ENCODE data around the gene GCLM.
"Not testable (repeated sequence)": the region's sequence is repeated elsewhere in the genome, so short reads cannot be mapped to it uniquely, and the experiment has no call there.

GCLM gene, protein sequence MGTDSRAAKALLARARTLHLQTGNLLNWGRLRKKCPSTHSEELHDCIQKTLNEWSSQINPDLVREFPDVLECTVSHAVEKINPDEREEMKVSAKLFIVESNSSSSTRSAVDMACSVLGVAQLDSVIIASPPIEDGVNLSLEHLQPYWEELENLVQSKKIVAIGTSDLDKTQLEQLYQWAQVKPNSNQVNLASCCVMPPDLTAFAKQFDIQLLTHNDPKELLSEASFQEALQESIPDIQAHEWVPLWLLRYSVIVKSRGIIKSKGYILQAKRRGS

DNA sequence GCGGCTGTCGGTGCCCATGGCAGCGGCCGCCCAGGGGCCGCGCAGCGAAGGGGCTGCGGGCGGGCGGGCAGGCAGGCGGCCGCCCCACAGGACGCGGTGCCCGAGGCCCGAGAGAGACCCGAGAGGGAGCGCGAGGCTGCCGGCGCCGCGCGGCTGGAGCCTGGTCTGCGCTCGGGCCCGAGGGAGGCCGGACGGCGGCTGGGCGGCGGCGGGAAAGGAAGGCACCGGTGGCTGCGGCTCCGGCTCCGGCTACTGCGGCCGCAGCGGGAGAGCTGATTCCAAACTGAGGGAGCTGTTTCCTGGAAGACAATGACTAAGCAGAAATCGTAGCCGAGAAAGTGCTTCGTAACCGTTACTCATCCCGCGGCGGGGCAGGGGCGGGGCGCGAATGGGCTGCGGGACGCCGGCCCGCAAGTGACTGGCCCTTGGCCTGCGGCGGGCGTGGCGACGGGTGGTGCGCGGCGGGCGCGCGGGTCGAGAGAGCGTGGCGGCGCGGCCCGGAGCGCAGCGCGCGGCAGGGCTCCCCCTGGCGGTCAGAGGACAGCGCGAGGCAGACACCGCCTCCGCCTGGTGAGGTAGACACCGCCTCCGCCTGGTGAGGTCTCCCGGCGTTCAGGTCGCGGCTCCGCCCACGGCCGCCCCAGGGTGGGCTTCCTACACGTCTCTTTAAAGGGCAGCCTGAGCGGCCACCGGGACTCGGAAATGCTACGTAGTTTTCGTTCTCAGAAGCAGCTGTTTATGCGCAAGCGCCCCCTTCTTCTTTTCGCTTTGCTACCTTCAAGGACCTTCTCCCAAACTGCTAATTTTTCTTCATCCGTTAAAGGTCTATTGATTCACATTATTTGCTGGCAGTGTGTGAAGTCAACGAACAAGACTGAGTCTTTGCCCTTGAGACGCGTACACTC lies at the start of gene GCLM:
Gene GCLM (minus strand): TSS at position 285 of the 905 bp plus-strand sequence. CDS start 267 bp downstream, at position 18.
- peak; percentile 89 to 93 for DNase-seq (ENCODE audit: low read depth in 2 of 2)

GRCh38 chr1:93958726-93959100 lies 49.5 kb upstream of the GCLM start:
- no peak for DNase-seq (ENCODE audit: low read depth in 2 of 2)

- DNase-seq (ENCODE audit: low read depth in 2 of 2) = no peak
Observed at GRCh38 chr1:93958032-93958725, 48.9 kb upstream of the GCLM start.

- DNase-seq (ENCODE audit: low read depth in 2 of 2) = no peak
Observed at GRCh38 chr1:93955765-93956164, 46.5 kb upstream of the GCLM start.

- DNase-seq (ENCODE audit: low read depth in 2 of 2) = not testable (repeated sequence)
Observed at GRCh38 chr1:93947002-93947686, 37.9 kb upstream of the GCLM start.

DNA sequence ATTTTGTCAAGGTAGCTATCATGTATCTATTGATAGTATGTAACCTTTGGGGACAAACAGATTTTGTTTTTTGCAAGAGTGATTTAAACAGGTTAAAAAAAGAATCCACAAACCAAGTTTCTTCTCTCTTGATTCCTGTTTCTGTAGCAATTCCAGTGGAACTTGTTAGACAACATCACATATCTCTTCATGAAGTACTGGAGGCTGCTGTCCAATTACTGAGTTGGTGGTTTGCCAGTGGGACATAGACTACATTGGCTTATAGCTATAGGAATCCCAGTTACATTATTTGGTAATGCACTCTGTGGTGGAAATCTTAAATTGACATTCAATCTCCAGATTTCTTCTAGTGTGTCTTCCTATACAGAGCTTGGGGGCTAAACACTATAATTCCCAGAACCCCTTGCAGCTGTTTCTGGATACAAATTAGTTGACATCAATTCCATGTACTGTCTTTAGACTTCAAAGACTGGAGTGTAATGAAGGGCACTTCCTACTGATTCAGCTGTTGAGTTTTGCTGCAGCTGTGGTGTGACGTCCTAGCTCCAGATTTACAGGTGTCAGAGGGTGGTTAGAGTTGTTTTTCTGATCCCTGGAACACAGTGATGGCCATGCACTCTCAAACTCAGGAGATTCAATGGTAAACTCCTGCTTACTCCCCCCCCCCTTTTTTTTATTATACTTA lies 29.4 kb upstream of the GCLM start:
- no peak for DNase-seq (ENCODE audit: low read depth in 2 of 2)

GRCh38 chr1:93937997-93938396 lies 28.8 kb upstream of the GCLM start:
- DNase-seq (ENCODE audit: low read depth in 2 of 2) = no peak

DNA sequence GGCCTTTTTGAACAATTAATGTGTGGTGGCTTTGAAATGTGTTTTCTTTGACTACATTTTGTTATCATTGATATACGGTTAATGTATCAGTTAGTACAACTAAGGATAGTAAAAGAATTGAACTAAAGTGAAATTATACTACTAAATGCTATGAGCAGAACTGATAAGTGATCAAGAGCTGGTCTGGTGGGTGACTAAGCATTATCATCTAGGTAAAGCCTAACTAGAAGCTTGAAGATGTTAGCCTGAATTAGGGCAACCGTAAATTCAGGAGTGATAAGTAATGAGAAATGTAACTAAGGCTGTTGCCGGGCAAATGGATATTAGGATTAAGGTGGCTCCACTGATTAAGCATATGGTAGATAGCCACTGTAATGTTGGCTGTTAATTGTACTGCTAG lies 16.0 kb upstream of the GCLM start:
- no peak for DNase-seq (ENCODE audit: low read depth in 2 of 2)

DNA sequence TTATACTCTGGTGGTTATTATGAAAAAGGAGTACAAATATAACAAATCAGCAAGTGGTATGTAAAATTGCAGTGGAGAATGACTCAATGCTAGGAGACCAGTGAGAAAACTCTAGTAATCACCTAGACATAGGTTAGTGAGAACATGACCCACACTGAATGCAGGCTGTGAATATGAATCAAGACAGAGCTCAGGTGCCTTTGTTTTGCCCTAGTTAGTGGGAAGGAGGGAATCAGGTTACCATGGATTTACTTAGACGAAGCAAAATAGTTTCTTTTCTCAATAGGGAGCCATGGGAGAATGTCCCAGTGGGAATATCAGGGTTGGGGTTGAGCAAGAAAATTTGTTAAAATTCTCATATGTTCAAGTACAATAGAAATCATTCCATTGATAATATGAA lies 10.6 kb upstream of the GCLM start:
- DNase-seq (ENCODE audit: low read depth in 2 of 2) = no peak

- no peak for DNase-seq (ENCODE audit: low read depth in 2 of 2)
Observed at GRCh38 chr1:93917302-93917701, 8.1 kb upstream of the GCLM start.

DNA sequence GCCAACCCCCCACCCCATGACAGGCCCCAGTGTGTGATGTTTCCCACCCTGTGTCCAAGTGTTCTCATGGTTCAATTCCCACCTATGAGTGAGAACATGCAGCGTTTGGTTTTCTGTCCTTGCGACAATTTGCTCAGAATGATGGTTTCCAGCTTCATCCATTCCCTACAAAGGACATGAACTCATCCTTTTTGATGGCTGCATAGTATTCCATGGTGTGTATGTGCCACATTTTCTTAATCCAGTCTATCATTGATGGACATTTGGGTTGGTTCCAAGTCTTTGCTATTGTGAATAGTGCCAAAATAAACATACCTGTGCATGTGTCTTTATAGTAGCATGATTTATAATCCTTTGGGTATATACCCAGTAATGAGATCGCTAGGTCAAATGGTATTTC lies 1.6 kb upstream of the GCLM start:
- not testable (repeated sequence) for DNase-seq (ENCODE audit: low read depth in 2 of 2)

DNA sequence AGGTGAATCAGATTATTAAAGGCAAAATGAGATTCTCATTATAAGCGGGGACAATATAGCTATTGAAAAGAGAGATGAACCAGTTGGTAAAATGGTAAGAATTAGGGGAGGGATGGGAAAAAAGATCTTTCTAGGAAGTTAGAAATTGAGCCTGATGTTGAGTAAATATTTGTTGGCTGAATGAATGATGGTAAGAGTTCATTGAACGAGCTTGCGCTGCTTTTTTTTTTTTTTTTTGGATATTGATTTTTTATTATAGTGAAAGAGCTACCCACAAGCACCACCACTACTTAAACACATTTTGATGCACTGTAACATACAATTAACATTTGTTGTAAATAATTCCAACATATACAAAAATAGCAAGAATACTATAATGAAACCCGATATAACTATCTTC lies 1.1 kb upstream of the GCLM start:
- no peak for DNase-seq (ENCODE audit: low read depth in 2 of 2)

DNA sequence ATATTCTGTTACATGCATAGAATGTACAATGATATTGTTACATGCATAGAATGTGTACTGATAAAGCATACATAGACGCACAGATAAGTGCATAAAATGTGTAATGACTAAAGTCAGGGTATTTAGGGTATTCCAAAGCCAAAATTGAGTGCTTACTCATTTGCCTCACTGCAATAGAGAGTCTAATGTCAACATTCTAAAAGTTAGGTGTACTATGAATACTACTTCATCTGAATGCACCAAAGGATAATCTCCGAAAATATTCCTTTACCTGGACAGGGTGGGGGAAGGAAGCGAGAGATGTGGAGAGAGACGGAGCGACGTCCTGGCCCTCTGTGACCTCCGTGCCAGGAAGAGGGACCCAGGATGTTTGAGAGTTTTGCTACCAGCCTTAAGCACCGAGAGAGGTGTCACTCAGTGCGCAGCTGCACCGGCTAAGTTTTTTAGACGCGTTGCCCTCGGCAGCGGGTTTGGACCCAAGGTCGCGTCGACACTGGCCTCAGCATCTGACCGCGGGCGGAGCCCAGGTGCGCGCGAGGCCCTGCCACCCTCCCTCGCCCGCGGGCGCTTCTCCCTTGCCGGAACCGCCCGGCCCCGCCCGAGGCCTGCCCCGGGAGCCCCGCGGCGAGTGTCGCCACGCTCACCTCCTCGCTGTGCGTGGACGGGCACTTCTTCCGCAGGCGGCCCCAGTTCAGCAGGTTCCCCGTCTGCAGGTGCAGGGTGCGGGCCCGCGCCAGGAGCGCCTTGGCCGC lies 660 bp downstream of the GCLM start:
- DNase-seq (ENCODE audit: low read depth in 2 of 2) = peak in 1 of 2 donors; percentile 7

DNA sequence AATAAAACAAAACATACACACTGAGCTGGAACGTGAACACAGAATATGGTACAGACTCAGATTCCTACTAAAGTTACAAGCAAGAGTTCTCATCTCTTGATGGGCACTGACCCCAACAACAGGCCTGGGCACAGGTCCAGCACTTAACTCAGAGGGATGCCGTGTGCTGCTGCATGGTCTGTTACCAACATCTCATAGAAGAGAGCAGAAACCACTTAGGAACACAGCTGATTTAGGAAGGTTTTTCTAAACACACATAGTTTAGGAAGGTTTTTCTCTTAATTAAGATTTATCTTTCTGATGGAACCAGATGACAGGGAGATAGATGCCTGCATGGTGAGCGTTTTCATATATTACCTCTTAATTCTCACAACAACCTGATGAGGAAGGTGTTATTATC lies 1.5 kb downstream of the GCLM start:
- DNase-seq (ENCODE audit: low read depth in 2 of 2) = no peak

DNA sequence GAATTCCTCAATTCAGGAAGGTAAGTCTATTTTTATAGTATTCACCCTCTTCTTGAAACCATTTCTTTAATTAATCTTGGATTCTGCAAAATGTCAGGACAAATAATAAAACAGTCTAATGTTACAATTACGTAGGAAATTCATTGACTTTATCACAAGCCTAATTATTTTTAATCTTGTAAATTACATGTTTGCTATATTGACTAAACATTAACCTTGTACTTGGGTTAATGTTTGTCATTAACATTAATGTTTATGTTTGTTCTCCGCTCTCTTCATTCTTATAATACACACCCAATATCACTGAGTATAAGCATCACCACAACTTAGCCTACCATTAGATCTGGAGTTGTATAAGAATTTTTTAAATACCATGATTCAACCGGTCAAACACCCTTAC lies 2.8 kb downstream of the GCLM start:
- no peak for DNase-seq (ENCODE audit: low read depth in 2 of 2)

DNA sequence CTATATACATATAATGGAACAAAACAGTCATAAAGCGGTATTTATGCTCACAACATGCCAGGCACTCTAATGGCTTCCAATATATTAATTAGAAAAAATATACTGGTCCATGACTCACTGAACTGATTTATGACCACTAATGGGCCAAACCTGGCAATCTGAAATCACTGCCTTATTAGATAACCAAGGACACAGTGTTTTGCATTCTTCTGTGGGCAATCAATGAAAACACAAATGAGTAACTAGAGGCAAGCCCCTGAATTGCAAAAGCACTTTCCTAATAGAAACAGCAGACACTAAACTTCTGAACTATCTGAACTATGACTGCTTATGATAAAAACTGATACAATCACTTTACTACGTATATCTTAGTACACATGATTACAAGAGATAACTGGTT lies 3.5 kb downstream of the GCLM start:
- DNase-seq (ENCODE audit: low read depth in 2 of 2) = no peak

- DNase-seq (ENCODE audit: low read depth in 2 of 2) = no peak
Observed at GRCh38 chr1:93905051-93905450, 4.2 kb downstream of the GCLM start.

DNA sequence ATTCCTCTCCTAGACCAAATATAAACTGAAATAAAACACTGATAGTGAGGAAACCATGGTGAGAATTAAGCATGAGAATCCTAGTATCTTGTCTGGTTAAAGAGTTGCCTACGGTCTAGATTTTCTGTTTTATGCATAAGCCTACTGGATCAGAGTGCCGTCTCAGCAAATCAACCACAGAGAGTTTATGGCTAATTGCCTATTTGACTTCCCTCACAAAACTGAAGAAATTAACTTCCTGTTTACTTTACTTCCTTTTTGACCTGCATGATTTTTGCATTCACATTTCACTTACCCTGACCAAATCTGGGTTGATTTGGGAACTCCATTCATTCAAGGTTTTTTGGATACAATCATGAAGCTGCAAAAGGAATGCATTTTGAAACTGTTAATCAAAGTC lies 5.0 kb downstream of the GCLM start:
- no peak for DNase-seq (ENCODE audit: low read depth in 2 of 2)

- no peak for DNase-seq (ENCODE audit: low read depth in 2 of 2)
Observed at GRCh38 chr1:93900723-93901504, 8.3 kb downstream of the GCLM start.

All from activated CD8-positive, alpha-beta memory T cell treated with anti-CD3 and anti-CD28 coated beads for 4 hours (primary cell).